Fibroblast of villous mesenchyme (primary cell): ENCODE results near the gene KCNJ1. TPM values are rescaled to one million over a fixed set of nuclear protein-coding genes. Genes with fewer than 3 reads are reported as not detected.

Experiments
- DNase-seq: peaks from one replicate; pipeline ENCODE4 v3.0.0-alpha.2; 2010; ENCODE audit warnings: low read depth
- H3K4me3 ChIP-seq: 2 replicates; pipeline ENCODE4 v1.5.1; 2011; ENCODE audit warnings: low read depth, mild to moderate bottlenecking, low read length
- CTCF ChIP-seq: IDR thresholded peaks from 2 replicates; pipeline ENCODE4 v1.5.1; 2012; ENCODE audit warnings: low read depth, mild to moderate bottlenecking, low read length; ENCODE audit not compliant: insufficient read depth
- total RNA-seq: library from RNA; depleted of rRNA; stranded (reverse); fragments of >200 nt; gene quantifications from 2 replicates; pipeline ENCODE4 v1.2.3, GENCODE V29; 2012

Gene KCNJ1
- total RNA-seq, 1 donor, result not detected

DNA sequence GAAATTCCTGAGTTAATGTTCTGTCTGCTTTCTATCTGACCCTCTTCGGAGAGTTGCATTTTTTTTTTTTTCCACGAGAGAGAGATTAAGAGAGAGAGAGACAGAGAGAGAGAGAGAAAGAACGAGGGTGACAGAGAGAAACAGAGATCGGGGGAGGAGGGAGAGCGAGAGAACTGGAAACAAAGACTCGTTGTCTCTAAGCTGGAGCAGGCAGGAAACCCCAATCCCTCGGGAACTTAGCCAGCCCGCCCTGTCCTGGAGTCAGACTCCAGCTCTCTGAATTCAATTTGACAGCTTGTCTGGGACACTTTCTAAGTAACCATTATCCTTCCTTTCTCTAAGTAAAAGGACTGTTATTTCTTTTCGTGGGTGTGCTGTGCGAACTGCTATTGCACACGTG is 76.9 kb downstream of the KCNJ1 start:
- no peak for TF ChIP-seq CTCF
- DNase-seq, result peak; percentile 23
- H3K4me3 ChIP-seq, result no peak overlapping the region

DNA sequence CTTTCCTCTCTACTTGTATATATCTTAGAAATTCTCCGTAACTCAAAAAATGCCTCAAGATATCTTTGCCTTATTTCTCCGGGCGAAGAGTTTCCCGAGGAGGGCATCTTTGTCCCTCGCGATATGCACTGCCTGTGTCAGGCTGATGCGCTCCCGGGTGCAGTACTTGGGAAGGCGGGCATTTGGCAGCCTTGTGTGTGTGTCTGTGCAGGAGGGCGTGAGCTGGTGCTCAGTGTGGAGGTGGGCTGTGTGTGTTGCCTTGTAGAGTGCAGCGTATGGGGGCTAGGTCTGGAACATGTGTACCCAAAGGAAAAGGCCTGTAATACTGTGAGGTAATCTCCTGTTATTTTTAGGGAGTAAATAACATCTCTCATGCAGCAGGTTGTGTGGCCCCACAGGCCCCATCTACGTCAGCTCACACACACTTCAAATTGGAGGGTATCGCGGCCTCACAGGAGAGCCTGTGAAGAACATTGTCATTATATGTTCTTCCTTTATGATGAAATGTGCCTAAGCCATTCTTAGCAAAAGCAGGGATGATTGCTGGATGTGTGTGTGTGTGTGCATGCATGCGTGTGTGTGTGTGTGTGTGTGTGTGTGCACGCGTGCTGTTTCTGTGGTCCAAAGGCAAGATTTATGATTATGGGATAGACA is 77.5 kb downstream of the KCNJ1 start:
- TF ChIP-seq CTCF, result no peak
- no peak for DNase-seq
- no peak overlapping the region for H3K4me3 ChIP-seq

Other genes with a start within 250 kb of the KCNJ1 start
- 6.9 and 10.6 TPM in 2 replicates for gene FLI1, start 173.2 kb downstream of the KCNJ1 start, total RNA-seq
- gene KCNJ5, start 24.1 kb upstream of the KCNJ1 start, total RNA-seq, result under 0.01 TPM in 1 of 2 replicates, not detected in the other
- gene TP53AIP1, start 75.6 kb upstream of the KCNJ1 start, total RNA-seq, result not detected in 2 replicates